Measurements from ENCODE around the gene ADAMTS2.

GRCh38 chr5:179380211-179381035 is 35.2 kb upstream of the ADAMTS2 start:
- TF ChIP-seq EZH2 (IDR thresholded peaks at IDR 0.05) (no peak), POLR2AphosphoS5 (IDR thresholded peaks at IDR 0.05; ENCODE audit: borderline replicate concordance, low read depth, low read length) (no peak)
